HG02970 (cell line): ENCODE data around the gene DENND1B.
A peak's percentile ranks its signal among the peaks of the same experiment; 100 is the strongest.
"Not testable (repeated sequence)": the region's sequence is repeated elsewhere in the genome, so short reads cannot be mapped to it uniquely, and the experiment has no call there.

ENCODE experiments used
- ATAC-seq: cut with Tn5 transposase; IDR thresholded peaks from one replicate; pipeline ENCODE4 v1.9.1; 2021; ENCODE audit warnings: mild to moderate bottlenecking, moderate library complexity, moderate number of reproducible peaks; ENCODE audit not compliant: unreplicated experiment, low FRiP score

Gene DENND1B

GRCh38 chr1:197783510-197783948, 8.2 kb upstream of the DENND1B start:
- no peak for ATAC-seq

- no peak for ATAC-seq
Observed at GRCh38 chr1:197782722-197783360, 7.6 kb upstream of the DENND1B start.

GRCh38 chr1:197781968-197782721, 6.9 kb upstream of the DENND1B start:
- ATAC-seq = no peak

DNA sequence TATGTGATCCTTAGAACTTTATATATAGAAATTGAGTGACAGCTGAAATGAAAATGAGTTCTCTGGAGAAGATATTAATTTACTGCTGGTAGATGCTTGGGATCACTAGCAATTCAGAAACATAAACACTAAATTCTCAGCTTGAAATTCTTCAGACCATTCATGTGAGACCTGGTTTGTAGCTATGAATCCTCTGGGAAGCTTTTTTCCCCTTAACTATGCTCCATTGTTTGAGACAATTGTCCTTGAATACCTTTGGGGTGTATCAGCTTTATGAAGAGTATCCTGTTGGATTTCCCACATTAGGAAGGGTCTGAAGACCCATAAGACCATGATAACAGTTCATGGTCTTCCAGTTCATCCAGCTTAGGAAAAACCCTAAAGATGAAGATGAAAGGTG, 4.6 kb upstream of the DENND1B start:
- no peak for ATAC-seq

- ATAC-seq = no peak
Observed at GRCh38 chr1:197778366-197778945, 3.2 kb upstream of the DENND1B start.

DNA sequence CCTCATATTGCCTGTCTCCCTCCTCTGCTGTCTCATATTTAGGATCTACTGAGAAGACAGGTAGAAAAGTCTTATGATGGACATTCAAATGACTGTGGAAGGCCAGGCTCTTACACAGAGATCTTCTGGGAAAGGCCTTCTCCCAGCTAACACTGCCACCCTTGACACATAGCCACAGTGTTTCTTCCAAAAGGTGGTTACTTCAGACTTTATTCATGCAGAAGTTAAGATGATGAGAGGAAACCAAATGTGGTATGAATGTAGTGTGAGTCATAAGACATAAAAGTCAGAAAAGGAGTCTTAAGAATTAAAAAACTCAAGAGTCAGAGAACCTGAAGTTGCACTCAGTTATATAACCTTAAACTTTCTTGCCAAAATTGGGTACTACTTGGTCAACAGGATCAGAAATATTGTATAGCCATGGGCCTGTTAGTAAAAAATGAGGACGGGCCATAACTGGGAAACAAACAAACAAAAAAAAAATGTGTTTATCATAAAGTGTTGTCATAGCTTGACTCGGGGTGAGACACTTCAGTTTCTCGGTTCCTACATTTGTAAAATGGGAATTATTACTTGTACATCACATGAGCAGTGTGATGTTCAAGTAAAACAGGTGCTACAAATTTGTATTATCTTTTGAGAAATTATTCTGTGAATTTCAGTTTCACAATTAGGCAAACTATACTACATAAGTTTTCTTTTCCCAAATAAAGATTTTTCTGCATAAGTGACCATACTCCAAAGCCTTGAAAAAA, 1.2 kb upstream of the DENND1B start:
- ATAC-seq = peak; percentile 36

- peak; percentile 32 for ATAC-seq
Observed at GRCh38 chr1:197774466-197775281, 606 bp downstream of the DENND1B start.

- ATAC-seq = no peak
Observed at GRCh38 chr1:197773856-197774255, 1.4 kb downstream of the DENND1B start.

- ATAC-seq = no peak
Observed at GRCh38 chr1:197771904-197772556, 3.2 kb downstream of the DENND1B start.

GRCh38 chr1:197771386-197771785, 3.9 kb downstream of the DENND1B start:
- ATAC-seq = no peak

DNA sequence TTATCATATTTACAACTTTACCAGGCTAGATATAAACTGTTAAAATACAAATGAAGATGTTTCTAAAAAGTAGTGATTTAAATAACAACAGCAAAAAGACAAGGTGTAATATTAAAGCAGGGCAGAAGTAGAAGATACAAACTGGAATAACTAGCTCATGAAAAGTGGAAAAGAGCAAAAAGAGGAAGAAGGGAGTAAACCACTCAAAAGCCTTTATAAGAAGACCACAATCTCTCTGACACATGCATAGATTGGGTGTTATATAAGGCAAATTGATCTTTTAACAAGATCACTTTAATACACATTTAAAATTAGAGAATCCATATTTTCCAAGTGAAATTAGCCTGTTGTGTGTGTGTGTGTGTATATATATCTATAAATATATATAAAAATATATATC, 5.0 kb downstream of the DENND1B start:
- no peak for ATAC-seq

- no peak for ATAC-seq
Observed at GRCh38 chr1:197769287-197769686, 6.0 kb downstream of the DENND1B start.

GRCh38 chr1:197768014-197768805, 7.1 kb downstream of the DENND1B start:
- ATAC-seq = no peak

GRCh38 chr1:197763769-197764168, 11.5 kb downstream of the DENND1B start:
- ATAC-seq = no peak

GRCh38 chr1:197763307-197763706, 12.0 kb downstream of the DENND1B start:
- no peak for ATAC-seq

DNA sequence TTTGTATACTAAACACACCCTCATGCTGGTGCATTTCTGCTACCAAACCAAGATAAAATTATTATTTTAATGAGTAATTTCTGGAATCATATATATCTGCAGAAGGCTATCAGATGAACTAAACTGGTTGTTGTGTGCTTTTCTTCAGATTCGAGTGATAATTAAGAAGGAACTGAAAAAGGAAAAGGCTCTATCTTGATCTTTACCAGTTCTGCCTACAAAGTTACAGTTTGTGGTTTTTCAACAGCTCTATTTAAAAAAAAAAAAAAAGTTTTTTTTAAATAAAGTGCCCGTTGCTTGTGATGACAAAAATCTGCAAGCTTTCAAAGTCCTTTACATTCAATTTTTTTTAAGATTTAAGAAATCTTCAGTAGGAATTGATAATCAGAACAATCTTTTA, 13.6 kb downstream of the DENND1B start:
- ATAC-seq = no peak

DNA sequence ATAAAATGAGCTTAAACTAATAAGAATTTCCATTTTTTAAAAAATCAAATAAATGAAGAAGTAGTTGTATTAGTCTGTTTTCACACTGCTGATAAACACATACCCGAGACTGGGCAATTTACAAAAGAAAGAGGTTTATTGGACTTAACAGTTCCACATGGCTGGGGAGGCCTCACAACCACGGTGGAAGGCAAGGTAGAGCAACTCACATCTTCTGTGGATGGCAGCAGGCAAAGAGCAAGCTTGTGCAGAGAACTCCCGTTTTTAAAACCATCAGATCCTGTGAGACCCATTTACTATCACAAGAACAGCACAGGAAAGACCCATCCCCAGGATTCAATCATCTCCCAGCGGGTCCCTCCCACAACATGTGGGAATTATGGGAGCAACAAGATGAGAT, 19.7 kb downstream of the DENND1B start:
- not testable (repeated sequence) for ATAC-seq

- ATAC-seq = not testable (repeated sequence)
Observed at GRCh38 chr1:197752652-197753164, 22.6 kb downstream of the DENND1B start.

DNA sequence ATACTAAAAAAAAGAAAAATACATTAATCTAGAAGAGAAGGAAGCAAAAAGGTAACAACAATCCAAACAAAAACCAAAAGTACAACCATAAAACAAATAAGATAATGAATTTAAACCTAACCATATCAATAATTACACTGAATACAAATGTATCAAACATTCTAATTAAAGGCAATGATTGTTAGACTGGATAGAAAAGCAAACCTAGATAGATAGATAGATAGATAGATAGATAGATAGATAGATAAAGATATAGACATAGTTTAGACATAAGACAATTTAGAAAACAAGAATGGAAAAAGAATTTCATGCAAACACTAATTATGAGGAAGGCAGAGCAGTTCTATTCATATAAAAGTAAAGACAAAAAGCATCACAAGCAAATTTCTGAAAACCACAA, 24.9 kb downstream of the DENND1B start:
- no peak for ATAC-seq
